Vagina (tissue), 2 donors: Measurements from ENCODE around the gene PLA2G4B.

Source experiments
- POLR2A ChIP-seq, 2 donors: fragments of 450-650 bp; IDR thresholded peaks; one replicate each; pipeline ENCODE4 v1.6.1; 2017; ENCODE audit warnings: antibody characterized with exemption in 2 of 2, mild to moderate bottlenecking in 2 of 2, moderate library complexity in 2 of 2
- TF ChIP-seq, protein P1 (sequence below), 3 experiments: fragments of 450-650 bp in 2 of 3; fragments of 200-600 bp in 1 of 3; sonication (generic) in 1 of 3; IDR thresholded peaks; one replicate each; pipeline ENCODE4 v1.5.1; 2017 to 2019; ENCODE audit warnings: antibody characterized with exemption in 3 of 3, mild to moderate bottlenecking in 2 of 3, moderate library complexity in 2 of 3

DNA sequence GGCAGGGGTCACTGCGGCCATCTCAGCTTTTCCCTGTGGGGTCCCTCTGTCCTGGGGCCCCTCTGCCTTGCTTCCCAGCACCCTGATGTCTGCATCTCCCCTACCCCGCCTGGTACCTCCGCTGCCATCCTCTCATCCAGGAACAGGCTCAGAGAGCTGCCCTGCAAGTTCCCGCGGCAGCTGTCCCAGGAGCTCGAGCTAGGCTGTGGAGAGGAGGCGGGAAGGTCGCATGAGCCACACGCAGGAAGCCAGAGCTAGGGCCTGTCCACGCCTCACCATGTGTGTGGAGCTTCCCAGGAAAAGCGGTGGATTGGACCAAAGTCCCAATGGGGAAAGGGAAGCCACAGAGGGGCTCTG lies 12.5 kb downstream of the PLA2G4B start:
- TF ChIP-seq, protein P1, sequence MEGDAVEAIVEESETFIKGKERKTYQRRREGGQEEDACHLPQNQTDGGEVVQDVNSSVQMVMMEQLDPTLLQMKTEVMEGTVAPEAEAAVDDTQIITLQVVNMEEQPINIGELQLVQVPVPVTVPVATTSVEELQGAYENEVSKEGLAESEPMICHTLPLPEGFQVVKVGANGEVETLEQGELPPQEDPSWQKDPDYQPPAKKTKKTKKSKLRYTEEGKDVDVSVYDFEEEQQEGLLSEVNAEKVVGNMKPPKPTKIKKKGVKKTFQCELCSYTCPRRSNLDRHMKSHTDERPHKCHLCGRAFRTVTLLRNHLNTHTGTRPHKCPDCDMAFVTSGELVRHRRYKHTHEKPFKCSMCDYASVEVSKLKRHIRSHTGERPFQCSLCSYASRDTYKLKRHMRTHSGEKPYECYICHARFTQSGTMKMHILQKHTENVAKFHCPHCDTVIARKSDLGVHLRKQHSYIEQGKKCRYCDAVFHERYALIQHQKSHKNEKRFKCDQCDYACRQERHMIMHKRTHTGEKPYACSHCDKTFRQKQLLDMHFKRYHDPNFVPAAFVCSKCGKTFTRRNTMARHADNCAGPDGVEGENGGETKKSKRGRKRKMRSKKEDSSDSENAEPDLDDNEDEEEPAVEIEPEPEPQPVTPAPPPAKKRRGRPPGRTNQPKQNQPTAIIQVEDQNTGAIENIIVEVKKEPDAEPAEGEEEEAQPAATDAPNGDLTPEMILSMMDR (IDR thresholded peaks at IDR 0.05) = no peak
- no peak for TF ChIP-seq POLR2A (IDR thresholded peaks at IDR 0.05)
